Pancreas (tissue), 10 donors: ENCODE data around the gene IFNG-AS1. TPM values are rescaled to one million over a fixed set of nuclear protein-coding genes. Genes with fewer than 3 reads are reported as not detected.

ENCODE experiments used
- ATAC-seq, 4 donors: fragments of 200-7000 bp; cut with Tn5 transposase; one replicate each; pipeline versions ENCODE4 v1.8.0 to v1.9.1; 2020; ENCODE audit warnings: mild to moderate bottlenecking in 4 of 4, moderate library complexity in 4 of 4
- DNase-seq, 6 donors: peaks; one replicate each; pipeline ENCODE4 v3.0.0-alpha.2; 2020
- FAIRE-seq: peaks from 2 replicates; lab custom pipeline; 2012; peaks lifted over from hg19 to GRCh38; lab: Jason Lieb, UNC
- H3K27ac ChIP-seq, 4 donors: fragments of 200-600 bp; sonication (generic); 1 replicate in 3 of 4; 2 replicates in 1 of 4; pipeline versions ENCODE4 v1.5.0 to v1.8.0; 2020
- H3K27me3 ChIP-seq, 4 donors: fragments of 200-600 bp; one replicate each; pipeline ENCODE4 v1.8.0; 2021
- H3K36me3 ChIP-seq, 3 donors: fragments of 200-600 bp; sonication (generic) in 1 of 3; one replicate each; pipeline versions ENCODE4 v1.5.0 to v1.8.0; 2020 to 2021
- H3K4me1 ChIP-seq, 3 donors: fragments of 200-600 bp; one replicate each; pipeline ENCODE4 v1.8.0; 2021
- H3K4me3 ChIP-seq, 4 donors: fragments of 200-600 bp; sonication (generic) in 2 of 4; one replicate each; pipeline versions ENCODE4 v1.5.0 to v1.8.0; 2020 to 2021
- H3K9me3 ChIP-seq, 4 donors: fragments of 200-600 bp; one replicate each; pipeline ENCODE4 v1.8.0; 2021
- CTCF ChIP-seq, 4 donors: fragments of 200-600 bp; sonication (generic) in 3 of 4; IDR thresholded peaks; one replicate each; pipeline versions ENCODE4 v1.5.0 to v1.8.0; 2021; ENCODE audit warnings: antibody characterized with exemption in 4 of 4
- WGBS, 2 donors: extraction: QIAGEN DNeasy Blood & Tissue Kit; methylation state at CpG; one replicate each; pipeline ENCODE4 v1.1.7; 2013; 5-methylcytosine and 5-hydroxymethylcytosine counted together
- intact Hi-C, 3 donors: fragments of 100-400 bp; cut with DNase I; formaldehyde crosslinking; loops; one replicate each; pipeline versions ENCODE4 v1.11.1 to v1.14.2; 2022
- polyA plus RNA-seq, 2 donors: library from polyadenylated mRNA; stranded (reverse); fragments of 200-250 nt; gene quantifications; one replicate each; pipeline ENCODE4 v1.2.3, GENCODE V29; 2013
- total RNA-seq, 6 donors: library from RNA; stranded (reverse); fragmentation: NEBNext Ultra II Directional in 4 of 6; extraction: Animal tissue kit (Norgen Biotek cat#: 25700) in 4 of 6; gene quantifications; one replicate each; pipeline versions ENCODE4 v1.2.1 to v1.2.4, GENCODE V29; 2021 to 2023
- donor health status: healthy with polysubstance abuse.
- donor health status: DM: no; HTN: no; CAD: no; lungs with moderate emphysema.
- donor health status: DM: no; HTN: no; CAD: no.
- donor health status: control.
- donor health status: control.
- donor health status: Bipolar disorder and iron deficiency.
- donor health status: DM: yes; HTN: yes; CAD: no.
- donor health status: DM: no; HTN: no; CAD: no.
- donor health status: DM: no; HTN: no; CAD: no.
- donor health status: DM: yes; HTN: yes; CAD: no.

IFNG-AS1 gene
- total and polyA plus RNA-seq, 8 donors, result 0.22 to 0.29 TPM; not detected in 6

GRCh38 chr12:68030248-68030647, 41.0 kb downstream of the IFNG-AS1 start:
- no peak for TF ChIP-seq CTCF (IDR thresholded peaks at IDR 0.05)
- 41 to 67% methylated on average over 1 of the region's 1 CpG for WGBS, 2 donors
- DNase-seq, result no peak
- ATAC-seq, result no peak
- H3K4me1 ChIP-seq, result no peaks in the 10 kb centered on the region
- H3K27me3 ChIP-seq, result no peaks in the 10 kb centered on the region
- intact Hi-C loops, result no loop called here
- H3K4me3 ChIP-seq, result no peak overlapping the region
- no peaks in the 10 kb centered on the region for H3K9me3 ChIP-seq
- H3K27ac ChIP-seq, result no peak overlapping the region
- no peak for FAIRE-seq
- H3K36me3 ChIP-seq, result no peaks in the 10 kb centered on the region

GRCh38 chr12:68031174-68031573, 41.9 kb downstream of the IFNG-AS1 start:
- WGBS, 2 donors, result 78 to 82% methylated on average over 3 of the region's 3 CpGs
- no peak for DNase-seq
- H3K27ac ChIP-seq, result no peak overlapping the region
- H3K36me3 ChIP-seq, result no peaks in the 10 kb centered on the region
- no peak overlapping the region for H3K4me3 ChIP-seq
- intact Hi-C loops, result no loop called here
- FAIRE-seq, result no peak
- no peak for ATAC-seq
- H3K27me3 ChIP-seq, result no peaks in the 10 kb centered on the region
- no peaks in the 10 kb centered on the region for H3K9me3 ChIP-seq
- no peak for TF ChIP-seq CTCF (IDR thresholded peaks at IDR 0.05)
- no peaks in the 10 kb centered on the region for H3K4me1 ChIP-seq

- H3K9me3 ChIP-seq, result no peaks in the 10 kb centered on the region
- H3K4me1 ChIP-seq, result no peaks in the 10 kb centered on the region
- no peak for ATAC-seq
- no peaks in the 10 kb centered on the region for H3K27me3 ChIP-seq
- H3K4me3 ChIP-seq, result no peak overlapping the region
- no peak overlapping the region for H3K27ac ChIP-seq
- H3K36me3 ChIP-seq, result no peaks in the 10 kb centered on the region
- 67 to 72% methylated on average over 9 of the region's 9 CpGs for WGBS, 2 donors
- DNase-seq, result no peak
- TF ChIP-seq CTCF (IDR thresholded peaks at IDR 0.05), result no peak
- intact Hi-C loops, result no loop called here
- FAIRE-seq, result no peak
Measured at GRCh38 chr12:68031881-68032739, 42.9 kb downstream of the IFNG-AS1 start.

- FAIRE-seq, result no peak
- TF ChIP-seq CTCF (IDR thresholded peaks at IDR 0.05), result no peak
- intact Hi-C loops, result no loop called here
Measured at GRCh38 chr12:68034567-68034966, 45.3 kb downstream of the IFNG-AS1 start.

GRCh38 chr12:68036642-68037041, 47.4 kb downstream of the IFNG-AS1 start:
- no peaks in the 10 kb centered on the region for H3K9me3 ChIP-seq
- H3K4me1 ChIP-seq, result no peaks in the 10 kb centered on the region
- FAIRE-seq (no peak), ATAC-seq (no peak), DNase-seq (no peak)
- TF ChIP-seq CTCF (IDR thresholded peaks at IDR 0.05), result no peak
- no peaks in the 10 kb centered on the region for H3K36me3 ChIP-seq
- H3K4me3 ChIP-seq, result no peak overlapping the region
- H3K27me3 ChIP-seq, result no peaks in the 10 kb centered on the region
- no peak overlapping the region for H3K27ac ChIP-seq
- WGBS, 2 donors, result 87 to 95% methylated on average over 7 of the region's 7 CpGs
- intact Hi-C loops, result no loop called here

More at GRCh38 chr12:68034567-68034966, 45.3 kb downstream of the IFNG-AS1 start:
- no peak for ATAC-seq
- Histone ChIP-seq H3K4me1 (no peaks in the 10 kb centered on the region), H3K36me3 (no peaks in the 10 kb centered on the region), H3K4me3 (no peak overlapping the region), H3K27ac (no peak overlapping the region), H3K27me3 (no peaks in the 10 kb centered on the region), H3K9me3 (no peaks in the 10 kb centered on the region)
- no peak for DNase-seq
- 47 to 61% methylated on average over 5 of the region's 5 CpGs for WGBS, 2 donors
